Measurements from ENCODE around the gene PLD2.

Gene PLD2

GRCh38 chr17:4806777-4807604 lies at the start of gene PLD2:
PLD2 (plus strand) TSS chr17:4807152; CDS start chr17:4807773, 621 bp downstream.
- DNase-seq (ENCODE audit: low spot score): peak; percentile 84

DNA sequence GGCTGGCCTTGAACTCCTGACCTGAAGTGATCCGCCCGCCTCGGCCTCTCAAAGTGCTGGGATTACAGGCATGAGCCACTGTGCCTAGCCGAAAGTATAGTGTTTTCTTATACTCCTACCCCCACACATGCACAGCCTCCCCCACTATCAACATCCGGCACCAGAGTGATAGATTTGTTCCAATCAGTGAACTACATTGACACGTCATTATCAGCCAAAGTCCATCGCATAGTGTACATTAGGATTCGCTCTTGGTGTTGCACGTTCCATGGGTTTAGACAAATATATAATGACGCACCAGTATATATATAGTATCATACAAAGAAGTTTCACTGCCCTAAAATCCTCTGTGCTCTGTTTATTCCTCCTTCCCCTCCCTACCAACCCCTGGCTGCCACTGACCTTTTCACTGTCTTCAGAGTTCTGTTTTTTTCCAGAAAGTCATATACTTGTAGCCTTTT lies 47.1 kb upstream of the PLD2 start:
- no peak for DNase-seq (ENCODE audit: low spot score)

DNA sequence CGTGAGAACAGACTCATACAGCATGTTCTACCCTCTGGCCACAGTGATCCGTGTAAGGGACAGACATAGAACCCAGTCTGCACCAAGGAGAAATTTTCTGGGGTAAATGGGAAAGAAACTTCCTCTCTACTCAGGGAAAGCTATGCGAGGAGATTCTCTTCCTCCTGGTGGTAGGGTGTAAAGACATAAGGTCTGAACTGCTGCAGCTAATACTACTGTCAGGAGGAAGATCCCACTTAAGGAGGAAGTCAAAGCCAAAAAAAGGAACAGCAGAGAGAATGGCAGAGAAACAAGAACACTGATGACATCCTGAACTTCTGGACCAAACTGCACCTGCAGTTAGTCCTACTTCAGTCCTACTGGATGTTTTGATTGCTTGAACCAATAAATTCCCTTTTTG lies 42.4 kb upstream of the PLD2 start:
- DNase-seq (ENCODE audit: low spot score): no peak

GRCh38 chr17:4766201-4766600 lies 40.8 kb upstream of the PLD2 start:
- no peak for DNase-seq (ENCODE audit: low spot score)

DNA sequence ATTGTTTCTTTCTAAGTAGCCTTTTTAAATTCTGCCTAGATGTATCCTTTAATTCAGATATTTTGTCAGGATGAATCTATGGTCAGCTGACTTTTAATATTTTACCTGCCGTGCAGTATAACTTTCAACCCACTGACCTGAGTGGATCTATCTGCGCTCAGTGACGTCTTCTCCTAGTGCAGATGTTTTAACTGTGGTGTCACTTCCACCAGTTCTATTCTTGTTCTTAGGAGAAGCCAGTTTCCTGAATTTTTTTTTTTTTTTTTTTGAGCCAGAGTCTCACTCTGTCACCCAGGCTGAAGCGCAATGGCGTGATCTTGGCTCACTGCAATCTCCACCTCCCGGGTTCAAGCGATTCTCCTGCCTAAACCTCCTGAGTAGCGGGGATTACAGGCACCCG lies 40.2 kb upstream of the PLD2 start:
- no peak for DNase-seq (ENCODE audit: low spot score)

DNA sequence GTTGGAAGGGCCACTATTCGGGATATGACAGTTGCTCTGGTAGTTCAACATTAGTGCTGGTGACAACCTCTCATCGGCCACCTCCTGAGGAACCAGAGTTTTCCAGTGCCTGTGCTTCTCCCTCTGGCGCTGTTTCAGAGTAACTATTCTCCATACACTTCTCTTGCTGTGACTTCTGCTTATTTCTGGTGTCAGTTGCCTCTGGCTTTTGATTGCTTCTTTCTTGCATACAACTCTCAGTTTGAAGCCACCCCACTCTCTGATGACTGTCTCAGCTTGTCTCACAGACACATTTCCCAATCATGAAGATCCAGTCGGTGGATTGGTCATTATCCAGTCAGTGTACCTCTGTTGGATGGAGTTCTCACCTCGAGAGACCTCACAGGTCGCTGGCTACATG lies 38.7 kb upstream of the PLD2 start:
- no peak for DNase-seq (ENCODE audit: low spot score)

DNA sequence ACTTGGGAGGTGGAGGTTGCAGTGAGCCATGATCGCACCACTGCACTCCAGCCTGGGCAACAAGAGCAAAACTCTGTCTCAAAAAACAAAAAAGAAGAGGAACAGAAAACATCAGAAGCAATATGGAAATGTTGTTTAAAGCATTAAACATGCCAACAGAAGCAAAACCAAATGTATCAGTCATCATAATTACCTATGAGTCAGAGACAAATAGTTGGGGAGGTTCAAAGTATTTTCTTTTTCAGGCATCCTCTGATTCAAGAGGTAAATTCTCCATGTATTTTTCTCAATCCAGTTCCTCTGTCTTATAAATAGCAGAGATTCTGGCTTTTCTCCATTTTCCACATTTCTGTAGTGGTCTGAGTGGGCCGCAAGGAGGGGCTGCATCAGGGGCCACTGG lies 37.3 kb upstream of the PLD2 start:
- DNase-seq (ENCODE audit: low spot score): no peak

DNA sequence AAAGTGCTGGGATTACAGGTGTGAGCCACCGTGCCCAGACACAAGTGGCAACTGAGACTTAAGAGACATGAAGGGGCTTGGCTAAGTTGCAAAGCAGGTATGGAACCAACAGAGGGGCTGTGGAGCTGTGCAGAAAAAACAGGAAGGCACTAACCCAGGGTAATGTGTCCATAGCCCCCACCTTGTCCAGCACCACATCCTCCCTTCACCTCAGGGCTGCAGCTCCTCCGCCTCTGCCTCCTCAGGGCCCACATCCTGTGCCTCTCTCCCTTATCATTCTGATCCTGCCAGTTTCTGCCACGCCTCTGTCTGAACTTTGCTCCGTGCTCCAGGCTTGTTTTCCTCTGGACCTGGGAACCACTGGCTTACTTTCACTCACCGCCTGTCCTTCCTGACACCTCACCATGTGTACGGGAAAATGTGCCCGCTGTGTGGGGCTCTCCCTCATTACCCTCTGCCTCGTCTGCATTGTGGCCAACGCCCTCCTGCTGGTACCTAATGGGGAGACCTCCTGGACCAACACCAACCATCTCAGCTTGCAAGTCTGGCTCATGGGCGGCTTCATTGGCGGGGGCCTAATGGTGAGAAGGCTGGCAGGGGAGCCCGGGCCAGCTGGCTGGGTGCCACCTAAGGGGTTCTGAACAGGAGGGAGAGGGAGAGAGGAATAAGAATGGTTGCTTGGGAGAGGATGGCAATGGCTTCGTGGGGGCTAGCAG lies 35.3 kb upstream of the PLD2 start, which contains the start of gene TM4SF5:
Gene TM4SF5, plus strand, starts transcription at position 368 of the 716 bp plus-strand sequence. Its CDS starts 37 bp downstream, at position 405.
- no peak for DNase-seq (ENCODE audit: low spot score)

DNA sequence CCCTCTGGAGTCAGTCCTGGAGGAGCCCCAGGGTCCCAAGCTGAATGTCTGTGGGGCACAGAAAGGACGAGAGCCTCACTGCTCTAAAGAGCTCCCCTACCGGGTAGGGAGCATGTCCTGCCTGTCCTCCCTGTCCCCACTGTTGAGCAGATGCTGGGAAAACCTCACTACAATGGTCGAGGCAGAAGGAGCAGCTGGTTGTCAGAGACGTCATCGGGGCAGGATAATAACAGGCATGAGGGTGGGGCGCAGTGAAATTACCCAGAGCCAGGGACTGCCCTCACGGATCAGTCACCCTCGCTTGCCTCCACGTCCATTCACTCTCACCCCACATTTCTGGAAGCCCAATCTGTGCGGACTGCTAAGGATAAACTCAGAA lies 34.7 kb upstream of the PLD2 start:
- DNase-seq (ENCODE audit: low spot score): no peak

DNA sequence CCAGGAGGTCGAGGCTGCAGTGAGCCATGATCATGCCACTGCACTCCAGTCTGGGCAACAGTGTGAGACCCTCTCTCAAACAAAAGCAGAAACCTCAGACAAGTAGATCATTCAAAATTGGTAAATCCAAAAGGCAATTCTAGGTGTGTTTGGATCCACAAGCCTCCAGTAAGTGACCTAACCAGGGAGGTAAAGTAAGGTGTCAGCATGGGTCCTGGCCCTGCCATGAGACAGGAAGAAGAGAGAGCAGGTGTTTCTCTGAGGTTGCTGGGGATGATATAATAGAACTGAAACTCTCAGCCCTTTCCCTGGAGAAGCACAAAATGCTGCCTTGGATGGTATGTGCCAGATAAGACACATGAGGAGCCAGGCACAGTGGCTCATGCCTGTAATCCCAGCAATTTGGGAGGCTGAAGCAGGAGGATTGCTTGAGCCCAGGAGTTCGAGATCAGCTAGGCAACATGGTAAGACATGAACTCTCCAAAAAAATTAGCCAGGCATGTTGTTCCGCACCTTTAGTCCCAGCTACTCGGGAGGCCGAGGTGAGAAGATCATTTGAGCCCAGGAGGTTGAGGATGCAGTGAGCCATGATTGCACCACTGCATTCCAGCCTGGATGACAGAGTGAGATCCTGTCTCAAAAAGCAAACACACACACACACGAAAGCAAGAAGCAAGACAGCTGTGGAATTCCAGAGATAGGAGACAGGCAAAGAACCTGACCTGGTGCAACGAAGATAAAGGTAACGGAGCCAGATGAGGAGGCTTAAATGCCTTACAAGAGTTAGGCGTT lies 28.8 kb upstream of the PLD2 start:
- DNase-seq (ENCODE audit: low spot score): no peak

- no peak for DNase-seq (ENCODE audit: low spot score)
These were observed 26.5 kb upstream of the PLD2 start for GRCh38 chr17:4780325-4780955.

- DNase-seq (ENCODE audit: low spot score): no peak
These were observed 24.3 kb upstream of the PLD2 start for GRCh38 chr17:4782652-4783051.

DNA sequence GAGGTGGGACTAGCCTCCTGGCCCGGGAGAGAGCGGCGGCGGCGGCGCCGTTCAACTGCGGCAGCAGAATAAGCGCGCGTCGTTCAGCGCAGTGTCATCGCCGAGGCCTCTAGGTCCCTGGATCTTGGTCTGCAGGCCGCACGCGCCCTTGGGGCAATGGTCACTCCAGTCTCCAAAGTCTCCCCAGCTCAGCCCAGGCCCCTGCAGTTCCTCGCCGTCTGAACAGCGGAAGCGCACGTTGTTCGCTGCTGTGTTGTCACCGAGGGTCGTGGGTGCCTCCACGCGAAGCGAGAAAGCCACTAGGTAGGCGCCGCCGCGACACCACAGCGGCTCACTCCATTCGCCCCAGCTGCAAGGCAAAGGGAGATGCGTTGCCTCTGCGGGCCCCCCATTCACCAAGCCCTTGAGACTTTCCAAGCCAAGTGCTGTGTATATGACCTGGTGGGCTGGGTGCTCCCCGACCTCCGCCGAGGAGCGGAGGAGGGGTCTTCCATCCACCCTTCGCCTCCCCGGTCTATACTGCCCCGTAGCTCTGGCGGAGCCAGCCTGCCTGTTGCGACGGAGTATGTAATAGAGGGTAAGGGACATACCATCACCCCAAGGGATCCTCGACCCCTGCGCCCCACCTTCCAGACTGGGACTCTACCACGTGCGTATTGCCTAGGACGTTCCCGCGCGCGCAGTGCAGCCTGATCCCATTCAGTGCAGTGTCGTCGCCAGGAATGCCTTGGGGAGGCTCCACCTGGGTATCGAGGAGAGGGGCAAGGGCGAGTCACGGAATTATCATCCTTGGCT lies 21.4 kb upstream of the PLD2 start:
- DNase-seq (ENCODE audit: low spot score): no peak

- no peak for DNase-seq (ENCODE audit: low spot score)
These were observed 20.8 kb upstream of the PLD2 start, which contains the start of gene VMO1 for GRCh38 chr17:4786106-4786511. VMO1 (minus strand) TSS chr17:4786364; CDS start chr17:4786352, 12 bp downstream.

- DNase-seq (ENCODE audit: low spot score): no peak
These were observed 20.4 kb upstream of the PLD2 start for GRCh38 chr17:4786516-4786915.

- DNase-seq (ENCODE audit: low spot score): no peak
These were observed 18.7 kb upstream of the PLD2 start for GRCh38 chr17:4788159-4788806.

DNA sequence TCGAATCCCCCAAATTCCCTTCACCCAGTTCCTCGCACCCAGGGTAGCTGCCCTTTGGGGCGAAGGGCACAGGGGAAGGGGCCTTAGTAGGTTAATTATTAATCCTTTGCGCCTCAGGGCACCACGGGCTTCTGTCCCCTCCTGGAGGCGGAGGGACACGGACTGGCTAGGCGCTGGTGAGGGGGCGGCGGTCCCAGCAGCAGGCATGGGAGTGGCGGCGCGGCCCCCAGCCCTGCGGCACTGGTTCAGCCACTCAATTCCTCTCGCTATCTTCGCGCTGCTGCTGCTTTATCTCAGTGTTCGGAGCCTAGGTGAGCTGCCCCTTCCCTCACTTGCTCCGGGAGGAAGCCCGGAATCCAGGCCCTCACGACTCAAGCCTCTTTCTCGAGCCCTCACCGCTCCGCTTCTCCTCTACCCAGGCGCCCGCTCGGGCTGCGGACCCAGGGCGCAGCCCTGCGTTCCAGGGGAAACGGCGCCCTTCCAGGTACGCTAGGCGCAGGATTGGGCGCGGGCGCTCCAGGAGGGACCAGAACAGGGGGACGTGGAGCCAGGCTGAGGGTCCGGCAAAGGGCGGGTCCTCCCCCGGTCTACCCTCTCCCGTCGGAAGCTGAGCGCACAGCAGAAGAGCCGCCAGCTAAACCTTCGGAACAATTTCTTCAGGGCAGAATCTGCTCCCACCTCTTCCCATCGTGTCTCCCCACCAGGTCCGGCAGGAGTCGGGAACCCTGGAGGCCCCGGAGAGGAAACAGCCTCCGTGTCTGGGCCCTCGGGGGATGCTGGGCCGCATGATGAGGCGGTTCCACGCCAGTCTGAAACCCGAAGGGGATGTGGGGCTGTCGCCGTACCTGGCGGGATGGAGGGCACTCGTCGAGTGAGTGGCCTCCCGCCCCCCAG lies 17.9 kb upstream of the PLD2 start, which contains the start of gene GLTPD2:
Gene GLTPD2, plus strand, starts transcription at position 158 of the 894 bp plus-strand sequence. Its CDS starts 48 bp downstream, at position 206.
- no peak for DNase-seq (ENCODE audit: low spot score)

DNA sequence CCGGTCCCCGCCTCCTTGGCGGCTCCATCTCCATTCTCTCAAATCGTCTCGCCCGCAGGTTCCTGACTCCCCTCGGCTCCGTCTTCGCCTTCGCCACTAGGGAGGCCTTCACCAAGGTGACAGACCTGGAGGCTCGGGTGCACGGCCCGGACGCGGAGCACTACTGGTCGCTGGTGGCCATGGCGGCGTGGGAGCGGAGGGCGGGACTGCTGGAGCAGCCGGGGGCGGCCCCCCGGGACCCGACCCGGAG lies 17.3 kb upstream of the PLD2 start:
- no peak for DNase-seq (ENCODE audit: low spot score)

- peak; percentile 80 for DNase-seq (ENCODE audit: low spot score)
These were observed 16.8 kb upstream of the PLD2 start for GRCh38 chr17:4789951-4790704.

All from CD4-positive, alpha-beta T cell treated with Interleukin-15 for 4 hours (primary cell).